ENCODE results near the gene SLC1A2. TPM values are rescaled to one million over a fixed set of nuclear protein-coding genes. Genes with fewer than 3 reads are reported as not detected.

The SLC1A2 gene
- total RNA-seq, 1 donor from 2014 or later, result 1.9 TPM

DNA sequence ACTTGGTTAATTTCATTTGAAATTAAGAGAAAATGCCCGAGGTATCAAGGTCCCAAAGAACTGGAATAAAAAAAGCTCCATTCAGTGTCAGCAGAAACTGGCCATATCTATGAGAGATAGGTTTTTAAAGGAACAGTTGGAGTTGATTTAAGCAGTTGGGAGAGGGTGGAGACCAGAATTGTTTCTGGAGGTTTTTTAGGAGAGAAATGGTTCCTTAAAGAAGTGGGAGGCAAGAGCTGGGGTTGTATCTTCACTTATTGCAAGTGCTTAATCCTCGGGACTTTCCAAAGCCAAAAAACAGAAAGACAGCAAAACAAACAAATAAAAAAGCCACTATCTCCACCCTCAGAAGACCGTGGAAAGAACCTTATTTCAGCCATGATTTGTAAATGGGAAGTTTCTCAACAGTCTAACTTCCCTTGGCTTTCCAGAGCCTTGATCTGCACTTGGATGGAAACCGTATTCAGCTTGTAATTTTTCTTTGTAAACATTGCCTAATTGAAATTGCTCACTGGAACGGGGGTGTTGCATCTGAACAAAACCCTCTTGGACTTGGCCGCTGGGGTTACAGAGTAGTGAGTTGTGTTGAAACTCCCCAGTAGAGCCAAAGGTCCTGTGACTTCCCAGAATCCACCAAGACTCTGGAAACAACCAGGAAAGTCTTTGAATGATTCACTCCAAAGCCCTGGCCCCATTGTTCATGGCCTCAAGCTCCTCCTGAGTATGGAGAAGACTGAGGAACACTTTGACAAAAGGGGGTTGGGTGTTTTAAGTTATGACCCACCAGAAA lies 115.6 kb downstream of the SLC1A2 start:
- H3K27me3 Mint-ChIP-seq (ENCODE audit: low read depth), result peaks cover 4% of the 10 kb centered on the region
- H3K36me3 Mint-ChIP-seq, result no peaks in the 10 kb centered on the region
- no peak overlapping the region for H3K4me3 Mint-ChIP-seq
- no peak for DNase-seq (ENCODE audit: low spot score in 2 of 2, unreplicated experiment in 2 of 2)
- no peak overlapping the region for H3K27ac Mint-ChIP-seq
- no peaks in the 10 kb centered on the region for H3K9me3 Mint-ChIP-seq
- peaks cover 5% of the 10 kb centered on the region for H3K4me1 Mint-ChIP-seq
- TF ChIP-seq, protein P1, sequence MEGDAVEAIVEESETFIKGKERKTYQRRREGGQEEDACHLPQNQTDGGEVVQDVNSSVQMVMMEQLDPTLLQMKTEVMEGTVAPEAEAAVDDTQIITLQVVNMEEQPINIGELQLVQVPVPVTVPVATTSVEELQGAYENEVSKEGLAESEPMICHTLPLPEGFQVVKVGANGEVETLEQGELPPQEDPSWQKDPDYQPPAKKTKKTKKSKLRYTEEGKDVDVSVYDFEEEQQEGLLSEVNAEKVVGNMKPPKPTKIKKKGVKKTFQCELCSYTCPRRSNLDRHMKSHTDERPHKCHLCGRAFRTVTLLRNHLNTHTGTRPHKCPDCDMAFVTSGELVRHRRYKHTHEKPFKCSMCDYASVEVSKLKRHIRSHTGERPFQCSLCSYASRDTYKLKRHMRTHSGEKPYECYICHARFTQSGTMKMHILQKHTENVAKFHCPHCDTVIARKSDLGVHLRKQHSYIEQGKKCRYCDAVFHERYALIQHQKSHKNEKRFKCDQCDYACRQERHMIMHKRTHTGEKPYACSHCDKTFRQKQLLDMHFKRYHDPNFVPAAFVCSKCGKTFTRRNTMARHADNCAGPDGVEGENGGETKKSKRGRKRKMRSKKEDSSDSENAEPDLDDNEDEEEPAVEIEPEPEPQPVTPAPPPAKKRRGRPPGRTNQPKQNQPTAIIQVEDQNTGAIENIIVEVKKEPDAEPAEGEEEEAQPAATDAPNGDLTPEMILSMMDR (IDR thresholded peaks at IDR 0.05; ENCODE audit: unreplicated experiment), result no peak

GRCh38 chr11:35302398-35302797 lies 117.0 kb downstream of the SLC1A2 start:
- TF ChIP-seq, protein P1 (IDR thresholded peaks at IDR 0.05; ENCODE audit: unreplicated experiment), result no peak
- H3K27me3 Mint-ChIP-seq (ENCODE audit: low read depth), result peaks cover 4% of the 10 kb centered on the region
- no peak overlapping the region for H3K4me3 Mint-ChIP-seq
- no peak for DNase-seq (ENCODE audit: low spot score in 2 of 2, unreplicated experiment in 2 of 2)
- H3K27ac Mint-ChIP-seq, result no peak overlapping the region
- H3K9me3 Mint-ChIP-seq, result no peaks in the 10 kb centered on the region
- H3K4me1 Mint-ChIP-seq, result peaks cover 5% of the 10 kb centered on the region
- no peaks in the 10 kb centered on the region for H3K36me3 Mint-ChIP-seq

DNA sequence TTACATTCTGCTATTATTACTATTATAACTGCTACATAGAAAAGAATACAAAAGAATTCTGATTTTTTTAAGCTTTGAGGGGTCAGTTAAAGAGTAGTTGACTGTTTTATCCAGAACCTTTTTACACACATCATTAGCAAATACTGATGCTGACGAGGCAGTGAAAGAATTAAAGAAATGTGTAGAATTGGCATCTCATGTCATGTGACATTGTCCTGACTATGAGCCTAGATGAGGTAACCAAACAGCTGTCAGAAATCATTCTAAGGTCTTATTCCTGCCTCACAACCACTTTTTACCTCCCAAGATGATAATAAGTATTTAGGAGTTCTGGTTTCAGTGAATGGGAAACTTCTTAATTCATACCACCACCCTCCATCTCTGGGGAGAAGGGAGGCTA lies 121.0 kb downstream of the SLC1A2 start:
- Mint-ChIP-seq H3K4me3 (no peak overlapping the region), H3K9me3 (no peaks in the 10 kb centered on the region), H3K27me3 (ENCODE audit: low read depth) (no peaks in the 10 kb centered on the region), H3K36me3 (no peaks in the 10 kb centered on the region), H3K4me1 (peaks cover 3% of the 10 kb centered on the region), H3K27ac (no peak overlapping the region)
- TF ChIP-seq, protein P1 (IDR thresholded peaks at IDR 0.05; ENCODE audit: unreplicated experiment), result no peak
- no peak for DNase-seq (ENCODE audit: low spot score in 2 of 2, unreplicated experiment in 2 of 2)

GRCh38 chr11:35295751-35296150 lies 123.6 kb downstream of the SLC1A2 start:
- TF ChIP-seq, protein P1 (IDR thresholded peaks at IDR 0.05; ENCODE audit: unreplicated experiment), result no peak
- Mint-ChIP-seq H3K27ac (no peak overlapping the region), H3K4me1 (peaks cover 14% of the 10 kb centered on the region), H3K36me3 (no peaks in the 10 kb centered on the region), H3K4me3 (no peak overlapping the region), H3K9me3 (no peaks in the 10 kb centered on the region), H3K27me3 (ENCODE audit: low read depth) (no peaks in the 10 kb centered on the region)
- DNase-seq (ENCODE audit: low spot score in 2 of 2, unreplicated experiment in 2 of 2), result no peak

- H3K4me3 Mint-ChIP-seq, result no peak overlapping the region
- H3K27me3 Mint-ChIP-seq (ENCODE audit: low read depth), result no peaks in the 10 kb centered on the region
- H3K36me3 Mint-ChIP-seq, result no peaks in the 10 kb centered on the region
- peak overlapping the region; percentile 34 for H3K27ac Mint-ChIP-seq
- DNase-seq (ENCODE audit: low spot score in 2 of 2, unreplicated experiment in 2 of 2), result no peak
- H3K4me1 Mint-ChIP-seq, result peaks cover 14% of the 10 kb centered on the region
- no peaks in the 10 kb centered on the region for H3K9me3 Mint-ChIP-seq
- TF ChIP-seq, protein P1 (IDR thresholded peaks at IDR 0.05; ENCODE audit: unreplicated experiment), result no peak
These were observed 125.7 kb downstream of the SLC1A2 start for GRCh38 chr11:35293699-35294098.

All from mesothelial cell of epicardium (in vitro differentiated cells).